Left lung (tissue), 10 donors: ENCODE measurements around the gene LRIT2. TPM values are rescaled to one million over a fixed set of nuclear protein-coding genes. Genes with fewer than 3 reads are reported as not detected.

Experiments used
- ATAC-seq: fragments of 200-7000 bp; cut with Tn5 transposase; one replicate; pipeline ENCODE4 v1.9.1; 2020; ENCODE audit warnings: moderate library complexity
- DNase-seq, 4 donors: peaks; one replicate each; pipeline ENCODE4 v3.0.0-alpha.2; 2013 to 2020
- H3K27ac ChIP-seq, 2 donors: fragments of 200-600 bp; sonication (generic) in 1 of 2; one replicate each; pipeline versions ENCODE4 v1.5.0 to v1.8.0; 2020 to 2021
- H3K27me3 ChIP-seq, 2 donors: fragments of 200-600 bp; sonication (generic) in 1 of 2; one replicate each; pipeline versions ENCODE4 v1.5.0 to v1.8.0; 2020 to 2021
- H3K36me3 ChIP-seq, 2 donors: fragments of 200-600 bp; sonication (generic) in 1 of 2; one replicate each; pipeline versions ENCODE4 v1.5.0 to v1.8.0; 2020 to 2021
- H3K4me1 ChIP-seq, 2 donors: fragments of 200-600 bp; one replicate each; pipeline ENCODE4 v1.8.0; 2021
- H3K4me3 ChIP-seq, 2 donors: fragments of 200-600 bp; sonication (generic) in 1 of 2; one replicate each; pipeline versions ENCODE4 v1.5.0 to v1.8.0; 2020 to 2021; ENCODE audit warnings: mild to moderate bottlenecking in 1 of 2
- H3K9me3 ChIP-seq, 2 donors: fragments of 200-600 bp; sonication (generic) in 1 of 2; one replicate each; pipeline versions ENCODE4 v1.5.0 to v1.8.0; 2020 to 2021
- CTCF ChIP-seq, 2 donors: fragments of 200-600 bp; sonication (generic) in 1 of 2; IDR thresholded peaks; one replicate each; pipeline versions ENCODE4 v1.5.0 to v1.8.0; 2021; ENCODE audit warnings: antibody characterized with exemption in 2 of 2
- intact Hi-C, 2 donors: fragments of 100-400 bp; cut with DNase I; formaldehyde crosslinking; loops; one replicate each; pipeline versions ENCODE4 v1.11.2 to v1.14.2; 2022
- polyA plus RNA-seq, 6 donors: library from polyadenylated mRNA; unstranded; fragments of 120-200 nt; gene quantifications; one replicate each; pipeline ENCODE4 v1.2.1, GENCODE V29; 2013; ENCODE audit not compliant: insufficient read length in 6 of 6
- total RNA-seq, 2 donors: library from RNA; stranded (reverse); fragmentation: NEBNext Ultra II Directional; extraction: Animal tissue kit (Norgen Biotek cat#: 25700); gene quantifications; one replicate each; pipeline ENCODE4 v1.2.1, GENCODE V29; 2021
- donor health status: DM: no; HTN: yes; CAD: no.
- donor health status: DM: no; HTN: no; CAD: no.

LRIT2 gene
- total and polyA plus RNA-seq, 8 donors: not detected

- Histone ChIP-seq H3K9me3 (no peaks in the 10 kb centered on the region), H3K4me3 (no peak overlapping the region), H3K27ac (no peak overlapping the region), H3K36me3 (no peaks in the 10 kb centered on the region), H3K27me3 (peaks cover 0 to 28% of the 10 kb centered on the region in 2 donors), H3K4me1 (no peaks in the 10 kb centered on the region)
- no peak for ATAC-seq
- intact Hi-C loops: no loop called here
- DNase-seq: no peak
- TF ChIP-seq CTCF (IDR thresholded peaks at IDR 0.05): no peak
Observed at GRCh38 chr10:84202349-84202748, 23.0 kb downstream of the LRIT2 start.

- Histone ChIP-seq H3K27me3 (peaks cover 0 to 28% of the 10 kb centered on the region in 2 donors), H3K9me3 (no peaks in the 10 kb centered on the region), H3K4me1 (no peaks in the 10 kb centered on the region), H3K27ac (no peak overlapping the region), H3K36me3 (no peaks in the 10 kb centered on the region), H3K4me3 (no peak overlapping the region)
- no peak for TF ChIP-seq CTCF (IDR thresholded peaks at IDR 0.05)
- ATAC-seq (no peak), DNase-seq (no peak)
- intact Hi-C loops: no loop called here
Observed at GRCh38 chr10:84201682-84202081, 23.7 kb downstream of the LRIT2 start.

- Histone ChIP-seq H3K4me3 (no peak overlapping the region), H3K9me3 (no peaks in the 10 kb centered on the region), H3K27ac (no peak overlapping the region), H3K4me1 (no peaks in the 10 kb centered on the region), H3K36me3 (no peaks in the 10 kb centered on the region), H3K27me3 (peaks cover 0 to 33% of the 10 kb centered on the region in 2 donors)
- no peak for TF ChIP-seq CTCF (IDR thresholded peaks at IDR 0.05)
- intact Hi-C loops: no loop called here
- DNase-seq: no peak
- no peak for ATAC-seq
Observed at GRCh38 chr10:84201244-84201606, 24.1 kb downstream of the LRIT2 start.

- ATAC-seq: no peak
- H3K4me3 ChIP-seq: no peak overlapping the region
- intact Hi-C loops: no loop called here
- H3K36me3 ChIP-seq: no peaks in the 10 kb centered on the region
- no peaks in the 10 kb centered on the region for H3K9me3 ChIP-seq
- DNase-seq: no peak
- no peaks in the 10 kb centered on the region for H3K4me1 ChIP-seq
- peaks cover 5 to 38% of the 10 kb centered on the region in 2 donors for H3K27me3 ChIP-seq
- H3K27ac ChIP-seq: no peak overlapping the region
- no peak for TF ChIP-seq CTCF (IDR thresholded peaks at IDR 0.05)
Observed at GRCh38 chr10:84200537-84201243, 24.7 kb downstream of the LRIT2 start.

- intact Hi-C loops: no loop called here
- H3K27ac ChIP-seq: no peak overlapping the region
- H3K4me1 ChIP-seq: peaks cover 9 to 14% of the 10 kb centered on the region in 2 donors
- DNase-seq (no peak), ATAC-seq (no peak)
- no peak for TF ChIP-seq CTCF (IDR thresholded peaks at IDR 0.05)
- H3K9me3 ChIP-seq: no peaks in the 10 kb centered on the region
- peaks cover 26 to 61% of the 10 kb centered on the region in 2 donors for H3K27me3 ChIP-seq
- no peak overlapping the region for H3K4me3 ChIP-seq
- H3K36me3 ChIP-seq: no peaks in the 10 kb centered on the region
Observed at GRCh38 chr10:84198206-84198915, 27.0 kb downstream of the LRIT2 start.
